HCT116 (cell line): ENCODE results near the gene MBTPS1. TPM values are rescaled to one million over a fixed set of nuclear protein-coding genes. Genes with fewer than 3 reads are reported as not detected.

Experiments used
- ATAC-seq: fragments of 200-7000 bp; cut with Tn5 transposase; 2 replicates; pipeline ENCODE4 v1.9.1; 2020; ENCODE audit warnings: mild to moderate bottlenecking, moderate library complexity
- BruUV-seq: library from RNA; stranded (reverse); fragments of 400-500 nt; replicated peaks from 2 replicates; lab custom pipeline; 2021; lab: Mats Ljungman, UMichigan
- CTCF ChIA-PET: fragments of 300-600 bp; sonication (Branson Sonifier 250); formaldehyde crosslinking; loops from one replicate; lab custom pipeline; 2021; ENCODE audit warnings: antibody characterized with exemption; lab: Charles Lee
- POLR2A ChIA-PET: fragments of 300-600, 350-600 bp; sonication (Branson Sonifier 250); formaldehyde crosslinking; loops from one replicate; lab custom pipeline; 2021; ENCODE audit warnings: antibody characterized with exemption; lab: Charles Lee
- RAD21 ChIA-PET, 2 experiments: fragments of 300-600 bp; sonication (Branson Sonifier 250); formaldehyde crosslinking; loops; one replicate each; lab custom pipeline; 2023; ENCODE audit warnings: low total read pairs in 2 of 2; ENCODE audit not compliant: uncharacterized antibody in 2 of 2, unreplicated experiment in 2 of 2, low non-redundant PET in 1 of 2; lab: Charles Lee
- DNase-seq: peaks from one replicate; pipeline ENCODE4 v3.0.0-alpha.2; 2010; ENCODE audit warnings: low read depth, low spot score
- H2AFZ ChIP-seq: fragments of 200-600 bp; shearing (Covaris generic), sonication (generic); 2 replicates; pipeline ENCODE4 v1.6.1; 2017; ENCODE audit warnings: low read depth, mixed run types, mixed read lengths, antibody characterized with exemption, low read length; ENCODE audit not compliant: poor library complexity, severe bottlenecking
- H3K27ac ChIP-seq: 2 replicates; pipeline ENCODE4 v1.5.1; 2012; ENCODE audit warnings: low read depth, low read length
- H3K27me3 ChIP-seq: fragments of 200-600 bp; sonication (generic); 2 replicates; pipeline ENCODE4 v1.6.1; 2016; ENCODE audit warnings: mixed run types, low read length, mixed read lengths; ENCODE audit not compliant: insufficient read depth
- H3K36me3 ChIP-seq, 2 experiments: fragments of 200-500 bp in 1 of 2; fragments of 200-600 bp in 1 of 2; sonication (Bioruptor generic) in 1 of 2; sonication (generic) in 1 of 2; 2 replicates each; pipeline versions ENCODE4 v1.5.1 to v1.6.1; 2014 to 2016; ENCODE audit warnings: low read length in 2 of 2, inconsistent platforms in 1 of 2, mixed read lengths in 1 of 2, mixed run types in 1 of 2; ENCODE audit not compliant: insufficient read depth in 2 of 2, control insufficient read depth in 1 of 2
- H3K4me1 ChIP-seq, 2 experiments: fragments of 200-600 bp in 1 of 2; sonication (generic) in 1 of 2; 2 replicates each; pipeline versions ENCODE4 v1.5.1 to v1.6.1; 2012 to 2017; ENCODE audit warnings: low read length in 2 of 2, inconsistent platforms in 1 of 2, mild to moderate bottlenecking in 1 of 2, mixed read lengths in 1 of 2, mixed run types in 1 of 2, moderate library complexity in 1 of 2; ENCODE audit not compliant: insufficient read depth in 2 of 2, control insufficient read depth in 1 of 2
- H3K4me2 ChIP-seq: fragments of 200-600 bp; sonication (generic); 2 replicates; pipeline ENCODE4 v1.6.1; 2017; ENCODE audit warnings: mixed run types, low read length, mixed read lengths
- H3K4me3 ChIP-seq, 2 experiments: fragments of 200-600 bp in 1 of 2; sonication (generic) in 1 of 2; replicated peaks in 1 of 2; 2 replicates each; pipeline ENCODE4 v1.5.1; 2011 to 2016; ENCODE audit warnings: low read length in 2 of 2, control low read depth in 1 of 2, low read depth in 1 of 2, mild to moderate bottlenecking in 1 of 2, mixed read lengths in 1 of 2, mixed run types in 1 of 2
- H3K79me2 ChIP-seq: fragments of 200-600 bp; sonication (generic); 2 replicates; pipeline ENCODE4 v1.6.1; 2017; ENCODE audit warnings: mild to moderate bottlenecking, mixed run types, low read length, moderate library complexity, mixed read lengths; ENCODE audit not compliant: insufficient read depth
- H3K9ac ChIP-seq: fragments of 200-600 bp; sonication (generic); 2 replicates; pipeline ENCODE4 v1.6.1; 2016; ENCODE audit warnings: low read length, mixed read lengths
- H3K9me2 ChIP-seq: fragments of 200-600 bp; sonication (generic), shearing (Covaris generic); 2 replicates; pipeline ENCODE4 v1.6.1; 2017; ENCODE audit warnings: mixed run types, mild to moderate bottlenecking, moderate library complexity; ENCODE audit not compliant: insufficient read depth
- H3K9me3 ChIP-seq, 2 experiments: fragments of 200-500 bp in 1 of 2; fragments of 200-600 bp in 1 of 2; sonication (Bioruptor generic) in 1 of 2; sonication (generic) in 1 of 2; 2 replicates each; pipeline ENCODE4 v1.6.1; 2014 to 2017; ENCODE audit warnings: low read length in 2 of 2, mixed read lengths in 2 of 2, inconsistent platforms in 1 of 2, low read depth in 1 of 2, mild to moderate bottlenecking in 1 of 2, mixed run types in 1 of 2, moderate library complexity in 1 of 2; ENCODE audit not compliant: control insufficient read depth in 1 of 2, insufficient read depth in 1 of 2
- H4K20me1 ChIP-seq: fragments of 200-600 bp; sonication (generic), shearing (Covaris generic); 2 replicates; pipeline ENCODE4 v1.6.1; 2017; ENCODE audit warnings: mixed run types, mild to moderate bottlenecking, moderate library complexity; ENCODE audit not compliant: insufficient read depth
- ELF1 ChIP-seq: IDR thresholded peaks from 2 replicates; pipeline ENCODE4 v1.6.1; 2012; ENCODE audit warnings: low read depth, borderline replicate concordance
- EZH2 ChIP-seq: fragments of 200-600 bp; sonication (generic); IDR thresholded peaks from 2 replicates; pipeline ENCODE4 v1.6.1; 2017; ENCODE audit warnings: antibody characterized with exemption, mixed run types
- EZH2phosphoT487 ChIP-seq: fragments of 200-600 bp; IDR thresholded peaks from 2 replicates; pipeline ENCODE4 v1.6.1; 2018; ENCODE audit warnings: antibody characterized with exemption, borderline replicate concordance
- FOSL1 ChIP-seq: IDR thresholded peaks from 2 replicates; pipeline ENCODE4 v1.6.1; 2012; ENCODE audit warnings: low read depth
- JUND ChIP-seq: IDR thresholded peaks from 2 replicates; pipeline ENCODE4 v1.6.1; 2012
- MAX ChIP-seq: IDR thresholded peaks from 2 replicates; pipeline ENCODE4 v1.6.1; 2012
- POLR2AphosphoS5 ChIP-seq: IDR thresholded peaks from 2 replicates; pipeline ENCODE4 v1.6.1; 2011; ENCODE audit warnings: mild to moderate bottlenecking, low read depth, low read length, moderate library complexity
- RAD21 ChIP-seq: IDR thresholded peaks from 2 replicates; pipeline ENCODE4 v1.6.1; 2012; ENCODE audit warnings: low read depth, mild to moderate bottlenecking
- SP1 ChIP-seq: IDR thresholded peaks from 2 replicates; pipeline ENCODE4 v1.6.1; 2012; ENCODE audit warnings: low read depth
- TCF7L2 ChIP-seq: IDR thresholded peaks from 2 replicates; pipeline ENCODE4 v1.7.0; 2011; ENCODE audit warnings: borderline replicate concordance, inconsistent platforms; ENCODE audit not compliant: insufficient read depth, insufficient read length; ENCODE audit errors: extremely low read depth
- ZBTB33 ChIP-seq: IDR thresholded peaks from 2 replicates; pipeline ENCODE4 v1.6.1; 2011; ENCODE audit warnings: mild to moderate bottlenecking, low read length, moderate library complexity; ENCODE audit not compliant: insufficient replicate concordance; ENCODE audit errors: extremely low read depth
- ZFX ChIP-seq: fragments of 450-650 bp; IDR thresholded peaks from 2 replicates; pipeline ENCODE4 v1.6.1; 2017
- ZNF274 ChIP-seq: fragments of 200-500 bp; sonication (Bioruptor generic); IDR thresholded peaks from 2 replicates; pipeline ENCODE4 v1.6.1; 2014; ENCODE audit warnings: mild to moderate bottlenecking, low read depth, low read length, inconsistent platforms
- intact Hi-C: fragments of 100-400 bp; cut with micrococcal nuclease; formaldehyde crosslinking; loops from 2 replicates; pipeline ENCODE4 v1.10.0; 2022
- total RNA-seq: library from RNA; stranded (reverse); gene quantifications from one replicate; pipeline ENCODE4 v1.2.1, GENCODE V29; 2021; ENCODE audit not compliant: unreplicated experiment

The MBTPS1 gene
- total RNA-seq, 1 experiment from 2014 or later: 111 TPM

GRCh38 chr16:84141143-84141670 is 24.5 kb upstream of the MBTPS1 start (continued):
- TF ChIP-seq TCF7L2: no peak
- peak; percentile 48 for TF ChIP-seq MAX

GRCh38 chr16:84139628-84140258 is 23.0 kb upstream of the MBTPS1 start:
- intact Hi-C loops: no loop called here
- H3K9ac ChIP-seq: peak overlapping the region; percentile 29; the same call in 1 of the 2 replicates

More at GRCh38 chr16:84139628-84140258, 23.0 kb upstream of the MBTPS1 start:
- Histone ChIP-seq H3K9me2 (no peaks in the 10 kb centered on the region), H3K36me3 (no peaks in the 10 kb centered on the region), H3K4me2 (peak overlapping the region; percentile 81), H3K4me3 (no peak overlapping the region), H2AFZ (no peak overlapping the region), H3K27me3 (no peaks in the 10 kb centered on the region), H3K9me3 (no peaks in the 10 kb centered on the region), H3K79me2 (peaks cover 73% of the 10 kb centered on the region), H3K27ac (no peak overlapping the region; the same call in 1 of the 2 replicates), H4K20me1 (no peaks in the 10 kb centered on the region; the same call in 1 of the 2 replicates), H3K4me1 (peaks cover 26 to 37% of the 10 kb centered on the region in 2 experiments)
- ChIA-PET POLR2A (no interaction called here), CTCF (no interaction called here), RAD21 (no interaction called here)
- no peak for ATAC-seq
- TF ChIP-seq EZH2 (no peak), FOSL1 (no peak), ELF1 (no peak), TCF7L2 (no peak), ZNF274 (no peak), POLR2AphosphoS5 (no peak), ZBTB33 (no peak), JUND (no peak), ZFX (no peak), SP1 (no peak), EZH2phosphoT487 (no peak), RAD21 (no peak)
- no peak for DNase-seq
- no TSS peak for BruUV-seq
